BE2C (cell line): Measurements from ENCODE around the gene GCC1.

Source experiments
- DNase-seq: peaks from one replicate; pipeline ENCODE4 v3.0.0-alpha.2; 2020
- H3K27me3 ChIP-seq: fragments of 250-450 bp; sonication (Bioruptor Pico); 2 replicates; pipeline ENCODE4 v1.5.1; 2020; ENCODE audit warnings: mild to moderate bottlenecking
- H3K36me3 ChIP-seq: fragments of 250-450 bp; sonication (Bioruptor Pico); 2 replicates; pipeline ENCODE4 v1.5.1; 2020; ENCODE audit warnings: mild to moderate bottlenecking
- H3K4me1 ChIP-seq: fragments of 250-450 bp; sonication (Bioruptor Pico); 2 replicates; pipeline ENCODE4 v1.5.1; 2020
- H3K4me3 ChIP-seq: 2 replicates; pipeline ENCODE4 v1.5.1; 2011; ENCODE audit warnings: low read depth, low read length
- H3K9me3 ChIP-seq: fragments of 250-450 bp; sonication (Bioruptor Pico); 2 replicates; pipeline ENCODE4 v1.5.1; 2020
- TF ChIP-seq, protein P1 (sequence below): IDR thresholded peaks from 2 replicates; pipeline ENCODE4 v1.5.1; 2012; ENCODE audit warnings: mild to moderate bottlenecking, low read depth, low read length

The GCC1 gene

DNA sequence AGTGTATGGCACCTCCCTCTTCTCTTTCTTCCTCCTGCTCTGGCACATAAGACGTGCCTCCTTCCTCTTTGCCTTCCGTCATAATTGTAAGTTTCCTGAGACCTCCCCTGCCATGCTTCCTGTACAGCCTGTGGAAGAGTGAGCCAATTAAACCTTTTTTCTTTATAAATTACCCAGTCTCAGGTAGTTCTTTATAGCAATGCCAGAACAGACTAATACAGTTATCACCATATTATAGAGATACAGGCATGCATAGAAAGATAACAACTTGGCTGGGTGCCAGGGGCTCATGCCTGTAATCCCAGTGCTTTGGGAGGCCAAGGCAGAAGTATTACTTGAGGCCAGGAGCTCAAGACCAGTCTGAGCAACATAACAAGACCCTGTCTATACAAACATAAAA is 53.2 kb downstream of the GCC1 start:
- Histone ChIP-seq H3K27me3 (peaks cover 42% of the 10 kb centered on the region), H3K4me3 (no peak overlapping the region), H3K9me3 (no peaks in the 10 kb centered on the region), H3K36me3 (no peaks in the 10 kb centered on the region), H3K4me1 (no peaks in the 10 kb centered on the region)
- DNase-seq, result peak; percentile 65
- TF ChIP-seq, protein P1, sequence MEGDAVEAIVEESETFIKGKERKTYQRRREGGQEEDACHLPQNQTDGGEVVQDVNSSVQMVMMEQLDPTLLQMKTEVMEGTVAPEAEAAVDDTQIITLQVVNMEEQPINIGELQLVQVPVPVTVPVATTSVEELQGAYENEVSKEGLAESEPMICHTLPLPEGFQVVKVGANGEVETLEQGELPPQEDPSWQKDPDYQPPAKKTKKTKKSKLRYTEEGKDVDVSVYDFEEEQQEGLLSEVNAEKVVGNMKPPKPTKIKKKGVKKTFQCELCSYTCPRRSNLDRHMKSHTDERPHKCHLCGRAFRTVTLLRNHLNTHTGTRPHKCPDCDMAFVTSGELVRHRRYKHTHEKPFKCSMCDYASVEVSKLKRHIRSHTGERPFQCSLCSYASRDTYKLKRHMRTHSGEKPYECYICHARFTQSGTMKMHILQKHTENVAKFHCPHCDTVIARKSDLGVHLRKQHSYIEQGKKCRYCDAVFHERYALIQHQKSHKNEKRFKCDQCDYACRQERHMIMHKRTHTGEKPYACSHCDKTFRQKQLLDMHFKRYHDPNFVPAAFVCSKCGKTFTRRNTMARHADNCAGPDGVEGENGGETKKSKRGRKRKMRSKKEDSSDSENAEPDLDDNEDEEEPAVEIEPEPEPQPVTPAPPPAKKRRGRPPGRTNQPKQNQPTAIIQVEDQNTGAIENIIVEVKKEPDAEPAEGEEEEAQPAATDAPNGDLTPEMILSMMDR, result no peak
